Upper lobe of left lung (tissue), 6 donors: ENCODE results near the gene PREX1. TPM values are rescaled to one million over a fixed set of nuclear protein-coding genes. Genes with fewer than 3 reads are reported as not detected.

Experiments
- ATAC-seq, 2 donors: fragments of 200-7000 bp; cut with Tn5 transposase; one replicate each; pipeline ENCODE4 v1.9.1; 2022; ENCODE audit warnings: mild to moderate bottlenecking in 2 of 2, moderate library complexity in 2 of 2; ENCODE audit not compliant: low FRiP score in 2 of 2
- DNase-seq, 2 donors: peaks; one replicate each; pipeline ENCODE4 v3.0.0-alpha.2; 2019 to 2020
- H3K27ac ChIP-seq, 4 donors: fragments of 200-600 bp; sonication (generic); one replicate each; pipeline ENCODE4 v1.5.1; 2016 to 2019
- H3K27me3 ChIP-seq, 4 donors: fragments of 200-600 bp; sonication (generic); one replicate each; pipeline ENCODE4 v1.5.1; 2017 to 2019
- H3K36me3 ChIP-seq, 4 donors: fragments of 200-600 bp; sonication (generic); one replicate each; pipeline ENCODE4 v1.5.1; 2016 to 2019
- H3K4me1 ChIP-seq, 4 donors: fragments of 200-600 bp; sonication (generic); one replicate each; pipeline ENCODE4 v1.5.1; 2018 to 2019
- H3K4me3 ChIP-seq, 4 donors: fragments of 200-600 bp; sonication (generic); one replicate each; pipeline ENCODE4 v1.5.1; 2017 to 2019; ENCODE audit warnings: mild to moderate bottlenecking in 2 of 4, moderate library complexity in 1 of 4
- H3K9me3 ChIP-seq, 4 donors: fragments of 200-600 bp; sonication (generic); one replicate each; pipeline ENCODE4 v1.5.1; 2018 to 2019
- CTCF ChIP-seq, 6 experiments: fragments of 450-650 bp in 4 of 6; fragments of 200-600 bp in 2 of 6; sonication (generic) in 2 of 6; IDR thresholded peaks; one replicate each; pipeline ENCODE4 v1.5.1; 2016 to 2019; ENCODE audit warnings: antibody characterized with exemption in 6 of 6
- EP300 ChIP-seq, 4 donors: sonication (generic); formaldehyde crosslinking; IDR thresholded peaks; one replicate each; pipeline ENCODE4 v1.5.1; 2017; ENCODE audit warnings: antibody characterized with exemption in 4 of 4, control low read depth in 2 of 4
- POLR2A ChIP-seq, 4 donors: fragments of 450-650 bp; IDR thresholded peaks; one replicate each; pipeline ENCODE4 v1.5.1; 2016 to 2017; ENCODE audit warnings: antibody characterized with exemption in 4 of 4, mild to moderate bottlenecking in 2 of 4
- POLR2AphosphoS5 ChIP-seq, 2 donors: sonication (generic); formaldehyde crosslinking; IDR thresholded peaks; one replicate each; pipeline ENCODE4 v1.5.1; 2017; ENCODE audit warnings: antibody characterized with exemption in 2 of 2
- WGBS, 2 donors: methylation state at CpG; one replicate each; pipeline ENCODE4 v1.1.5; 2017 to 2018; 5-methylcytosine and 5-hydroxymethylcytosine counted together
- total RNA-seq, 6 donors: library from RNA; depleted of rRNA in 4 of 6; stranded (reverse); fragments of >200 nt in 4 of 6; gene quantifications; one replicate each; pipeline versions ENCODE4 v1.1.0 to v1.2.1, GENCODE V29; 2016 to 2021
- donor health status: DM: no; HTN: no; CAD: no; lungs with moderate emphysema.
- donor health status: DM: no; HTN: yes; CAD: no; lungs with severe emphysema.

Gene PREX1
- total RNA-seq, 6 donors from 2014 or later, result 42.8 to 177 (median 74.6) TPM

GRCh38 chr20:48774696-48775095 is 53.1 kb downstream of the PREX1 start:
- Histone ChIP-seq H3K27me3 (peaks cover 0 to 4% (median 0%) of the 10 kb centered on the region in 4 donors), H3K27ac (peak overlapping the region; percentile 68 to 85 (median 80)), H3K9me3 (peaks cover 0 to 6% (median 2%) of the 10 kb centered on the region in 4 donors), H3K36me3 (no peaks in the 10 kb centered on the region), H3K4me3 (no peak overlapping the region), H3K4me1 (peaks cover 66 to 71% (median 67%) of the 10 kb centered on the region in 4 donors)
- 82 to 85% methylated on average over 7 to 11 of the region's 11 CpGs for WGBS, 2 donors
- DNase-seq, result peak in 1 of 2 donors; percentile 33
- TF ChIP-seq POLR2AphosphoS5 (IDR thresholded peaks at IDR 0.05), result no peak
- TF ChIP-seq POLR2A (IDR thresholded peaks at IDR 0.05), result no peak
- ATAC-seq, result no peak

- H3K9me3 ChIP-seq, result no peaks in the 10 kb centered on the region
- H3K4me3 ChIP-seq, result no peak overlapping the region
- 40 to 48% methylated on average over 12 to 14 of the region's 14 CpGs for WGBS, 2 donors
- ATAC-seq, result peak; percentile 47 to 49
- H3K4me1 ChIP-seq, result peaks cover 66 to 79% (median 71%) of the 10 kb centered on the region in 4 donors
- H3K27ac ChIP-seq, result peak overlapping the region; percentile 68 to 85 (median 80)
- peak in 1 of 4 donors; percentile 56 for TF ChIP-seq POLR2A (IDR thresholded peaks at IDR 0.05)
- peak; percentile 12 to 81 for TF ChIP-seq POLR2AphosphoS5 (IDR thresholded peaks at IDR 0.05)
- TF ChIP-seq EP300 (IDR thresholded peaks at IDR 0.05), result no peak
- peak in 1 of 2 donors; percentile 73 for DNase-seq
- H3K27me3 ChIP-seq, result peaks cover 0 to 4% (median 0%) of the 10 kb centered on the region in 4 donors
- H3K36me3 ChIP-seq, result no peaks in the 10 kb centered on the region
These were observed 53.9 kb downstream of the PREX1 start for GRCh38 chr20:48773837-48774418.

GRCh38 chr20:48772183-48772976 is 55.4 kb downstream of the PREX1 start:
- Histone ChIP-seq H3K27ac (peak overlapping the region; percentile 38 to 85 (median 76)), H3K36me3 (no peaks in the 10 kb centered on the region), H3K4me1 (peaks cover 61 to 92% (median 78%) of the 10 kb centered on the region in 4 donors), H3K27me3 (no peaks in the 10 kb centered on the region), H3K9me3 (no peaks in the 10 kb centered on the region), H3K4me3 (no peak overlapping the region)
- ATAC-seq (peak; percentile 68 to 82), DNase-seq (peak; percentile 56 to 84)
- peak in 1 of 4 donors; percentile 21 for TF ChIP-seq POLR2A (IDR thresholded peaks at IDR 0.05)
- peak; percentile 83 to 85 for TF ChIP-seq POLR2AphosphoS5 (IDR thresholded peaks at IDR 0.05)
- peak in 1 of 4 donors; percentile 26 for TF ChIP-seq EP300 (IDR thresholded peaks at IDR 0.05)
- TF ChIP-seq CTCF (IDR thresholded peaks at IDR 0.05), result no peak
- WGBS, 2 donors, result 35 to 46% methylated on average over 16 to 17 of the region's 17 CpGs

- H3K27ac ChIP-seq, result peak overlapping the region; percentile 38 to 85 (median 76)
- no peaks in the 10 kb centered on the region for H3K27me3 ChIP-seq
- H3K4me3 ChIP-seq, result no peak overlapping the region
- H3K9me3 ChIP-seq, result no peaks in the 10 kb centered on the region
- TF ChIP-seq POLR2AphosphoS5 (IDR thresholded peaks at IDR 0.05) (no peak), EP300 (IDR thresholded peaks at IDR 0.05) (no peak), CTCF (IDR thresholded peaks at IDR 0.05) (no peak), POLR2A (IDR thresholded peaks at IDR 0.05) (no peak)
- 55 to 73% methylated on average over 10 of the region's 10 CpGs for WGBS, 2 donors
- ATAC-seq, result peak in 1 of 2 donors; percentile 22
- peaks cover 58 to 93% (median 77%) of the 10 kb centered on the region in 4 donors for H3K4me1 ChIP-seq
- DNase-seq, result no peak
- H3K36me3 ChIP-seq, result no peaks in the 10 kb centered on the region
These were observed 56.3 kb downstream of the PREX1 start for GRCh38 chr20:48771542-48771941.

- WGBS, 2 donors, result 70 to 73% methylated on average over 6 to 9 of the region's 9 CpGs
These were observed 56.9 kb downstream of the PREX1 start for GRCh38 chr20:48770700-48771442.

More at GRCh38 chr20:48770700-48771442, 56.9 kb downstream of the PREX1 start:
- Histone ChIP-seq H3K4me1 (peaks cover 60 to 92% (median 78%) of the 10 kb centered on the region in 4 donors), H3K4me3 (no peak overlapping the region), H3K36me3 (no peaks in the 10 kb centered on the region), H3K27ac (peak overlapping the region in 3 of 4 donors; percentile 71 to 85 (median 83)), H3K27me3 (no peaks in the 10 kb centered on the region), H3K9me3 (no peaks in the 10 kb centered on the region)
- no peak for ATAC-seq
- DNase-seq, result no peak
- TF ChIP-seq POLR2A (IDR thresholded peaks at IDR 0.05), result no peak
- no peak for TF ChIP-seq CTCF (IDR thresholded peaks at IDR 0.05)
- no peak for TF ChIP-seq POLR2AphosphoS5 (IDR thresholded peaks at IDR 0.05)
- TF ChIP-seq EP300 (IDR thresholded peaks at IDR 0.05), result no peak
